Upper lobe of left lung (tissue), 4 donors: Measurements from ENCODE around the gene ZCCHC24.

Experiments used
- EP300 ChIP-seq, 4 donors: sonication (generic); formaldehyde crosslinking; IDR thresholded peaks; one replicate each; pipeline ENCODE4 v1.5.1; 2017; ENCODE audit warnings: antibody characterized with exemption in 4 of 4, control low read depth in 2 of 4
- POLR2A ChIP-seq, 4 donors: fragments of 450-650 bp; IDR thresholded peaks; one replicate each; pipeline ENCODE4 v1.5.1; 2016 to 2017; ENCODE audit warnings: antibody characterized with exemption in 4 of 4, mild to moderate bottlenecking in 2 of 4
- TF ChIP-seq, protein P1 (sequence below), 6 experiments: fragments of 450-650 bp in 4 of 6; fragments of 200-600 bp in 2 of 6; sonication (generic) in 2 of 6; IDR thresholded peaks; one replicate each; pipeline ENCODE4 v1.5.1; 2016 to 2019; ENCODE audit warnings: antibody characterized with exemption in 6 of 6

DNA sequence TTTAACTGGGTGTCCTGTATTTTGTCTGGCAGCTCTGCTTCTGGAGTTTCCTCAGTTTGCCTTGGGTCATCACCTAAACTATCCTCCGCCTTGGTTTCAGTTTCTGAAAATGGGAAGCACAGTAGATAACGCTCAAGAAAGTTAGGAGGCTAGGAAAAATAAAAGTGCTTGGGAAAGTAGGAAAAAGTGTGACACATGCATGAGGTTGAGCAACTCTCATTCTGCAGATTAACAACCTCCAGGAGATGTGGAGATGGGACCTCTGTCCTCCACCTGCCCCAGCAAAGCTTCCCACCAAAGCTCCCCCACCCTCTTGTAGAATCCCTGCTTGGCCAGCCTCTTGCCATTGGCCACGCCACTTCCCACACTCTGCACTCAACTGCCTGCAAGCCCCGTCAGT, 13.1 kb upstream of the ZCCHC24 start:
- TF ChIP-seq, protein P1, sequence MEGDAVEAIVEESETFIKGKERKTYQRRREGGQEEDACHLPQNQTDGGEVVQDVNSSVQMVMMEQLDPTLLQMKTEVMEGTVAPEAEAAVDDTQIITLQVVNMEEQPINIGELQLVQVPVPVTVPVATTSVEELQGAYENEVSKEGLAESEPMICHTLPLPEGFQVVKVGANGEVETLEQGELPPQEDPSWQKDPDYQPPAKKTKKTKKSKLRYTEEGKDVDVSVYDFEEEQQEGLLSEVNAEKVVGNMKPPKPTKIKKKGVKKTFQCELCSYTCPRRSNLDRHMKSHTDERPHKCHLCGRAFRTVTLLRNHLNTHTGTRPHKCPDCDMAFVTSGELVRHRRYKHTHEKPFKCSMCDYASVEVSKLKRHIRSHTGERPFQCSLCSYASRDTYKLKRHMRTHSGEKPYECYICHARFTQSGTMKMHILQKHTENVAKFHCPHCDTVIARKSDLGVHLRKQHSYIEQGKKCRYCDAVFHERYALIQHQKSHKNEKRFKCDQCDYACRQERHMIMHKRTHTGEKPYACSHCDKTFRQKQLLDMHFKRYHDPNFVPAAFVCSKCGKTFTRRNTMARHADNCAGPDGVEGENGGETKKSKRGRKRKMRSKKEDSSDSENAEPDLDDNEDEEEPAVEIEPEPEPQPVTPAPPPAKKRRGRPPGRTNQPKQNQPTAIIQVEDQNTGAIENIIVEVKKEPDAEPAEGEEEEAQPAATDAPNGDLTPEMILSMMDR (IDR thresholded peaks at IDR 0.05): no peak
- TF ChIP-seq EP300 (IDR thresholded peaks at IDR 0.05): no peak
- TF ChIP-seq POLR2A (IDR thresholded peaks at IDR 0.05): no peak
